ENCODE results near the gene NDUFS3. TPM values are rescaled to one million over a fixed set of nuclear protein-coding genes. Genes with fewer than 3 reads are reported as not detected.

Gene NDUFS3
- total and polyA plus RNA-seq, 2 of the 13 experiments (the other 11 are each of a cell fraction or from before 2014, with no cell fraction given): 151 to 184 TPM

DNA sequence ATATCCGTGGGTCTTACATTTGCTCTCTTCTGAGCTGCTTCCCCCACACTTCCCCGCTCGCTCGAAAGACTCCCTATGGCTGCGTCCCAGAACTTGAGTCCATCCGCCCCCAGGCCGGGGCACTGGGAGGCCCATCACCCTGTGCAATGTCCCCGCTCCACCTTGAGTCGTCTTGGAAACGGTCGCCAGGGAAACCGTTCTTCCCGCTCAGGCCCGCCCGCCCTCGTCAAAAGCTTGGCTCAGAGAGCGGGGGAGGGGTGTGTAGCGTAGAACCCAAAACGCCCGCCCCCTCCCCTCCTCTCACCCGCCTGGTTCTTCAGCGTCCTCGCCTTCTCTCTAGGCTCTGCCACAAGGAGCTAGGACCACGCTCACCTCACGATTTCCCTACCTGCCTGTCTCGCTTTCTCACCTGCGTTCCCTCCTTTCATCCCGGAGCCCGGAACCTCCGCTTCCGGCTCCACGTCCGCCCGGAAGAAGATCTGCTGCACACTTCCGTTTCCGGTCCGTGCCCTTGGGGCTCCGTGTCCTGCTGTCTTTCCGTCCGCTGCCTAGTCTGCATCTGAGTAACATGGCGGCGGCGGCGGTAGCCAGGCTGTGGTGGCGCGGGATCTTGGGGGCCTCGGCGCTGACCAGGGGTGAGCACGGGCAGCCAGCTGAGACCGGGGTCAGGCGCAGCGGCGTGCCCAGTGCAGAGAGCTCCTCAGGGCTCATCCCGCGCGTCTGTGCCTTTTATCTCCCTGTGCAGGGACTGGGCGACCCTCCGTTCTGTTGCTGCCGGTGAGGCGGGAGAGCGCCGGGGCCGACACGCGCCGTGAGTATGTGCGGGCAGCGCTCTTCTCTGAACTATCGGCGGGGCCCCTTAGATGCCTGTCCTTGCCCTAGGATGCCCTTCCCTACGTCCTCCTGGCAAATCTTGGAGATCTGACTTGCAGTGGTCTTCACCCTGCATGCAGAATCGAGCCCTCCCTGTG, at the start of gene NDUFS3, which contains the start of gene KBTBD4 (continued):
- TF ChIP-seq PRMT3 (CRISPR knock-in tag; IDR thresholded peaks at IDR 0.05; ENCODE audit: borderline replicate concordance, low read depth) (0 out of 2 replicates have a peak, but pooled peaks have one; percentile 73), ZEB1 (IDR thresholded peaks at IDR 0.05; ENCODE audit: insufficient replicate concordance, low read depth) (peak; percentile 97), ZNF367 (CRISPR knock-in tag; IDR thresholded peaks at IDR 0.05; ENCODE audit: borderline replicate concordance) (peak; percentile 63; the same call in 1 of the 2 replicates), ZNF569 (CRISPR knock-in tag; IDR thresholded peaks at IDR 0.05; ENCODE audit: borderline replicate concordance) (0 out of 2 replicates have a peak, but pooled peaks have one; percentile 57), ZSCAN30 (CRISPR knock-in tag; IDR thresholded peaks at IDR 0.05) (no peak), ZNF296 (CRISPR knock-in tag; conservative IDR thresholded peaks at IDR 0.05) (no peak), HCFC1 (IDR thresholded peaks at IDR 0.05; ENCODE audit: low read depth, low read length) (peak; percentile 89), ZNF138 (CRISPR knock-in tag; IDR thresholded peaks at IDR 0.05; ENCODE audit: low read depth) (peak; percentile 65; the same call in 1 of the 2 replicates), ZNF781 (CRISPR knock-in tag; IDR thresholded peaks at IDR 0.05; ENCODE audit: borderline replicate concordance, not compliant biosample characterization) (peak; percentile 49), ZNF407 (CRISPR knock-in tag; IDR thresholded peaks at IDR 0.05; ENCODE audit: not compliant biosample characterization) (peak; percentile 70), NCOA2 (CRISPR knock-in tag; IDR thresholded peaks at IDR 0.05) (peak; percentile 68; the same call in 1 of the 2 replicates)
- TF ChIP-seq, protein P1, sequence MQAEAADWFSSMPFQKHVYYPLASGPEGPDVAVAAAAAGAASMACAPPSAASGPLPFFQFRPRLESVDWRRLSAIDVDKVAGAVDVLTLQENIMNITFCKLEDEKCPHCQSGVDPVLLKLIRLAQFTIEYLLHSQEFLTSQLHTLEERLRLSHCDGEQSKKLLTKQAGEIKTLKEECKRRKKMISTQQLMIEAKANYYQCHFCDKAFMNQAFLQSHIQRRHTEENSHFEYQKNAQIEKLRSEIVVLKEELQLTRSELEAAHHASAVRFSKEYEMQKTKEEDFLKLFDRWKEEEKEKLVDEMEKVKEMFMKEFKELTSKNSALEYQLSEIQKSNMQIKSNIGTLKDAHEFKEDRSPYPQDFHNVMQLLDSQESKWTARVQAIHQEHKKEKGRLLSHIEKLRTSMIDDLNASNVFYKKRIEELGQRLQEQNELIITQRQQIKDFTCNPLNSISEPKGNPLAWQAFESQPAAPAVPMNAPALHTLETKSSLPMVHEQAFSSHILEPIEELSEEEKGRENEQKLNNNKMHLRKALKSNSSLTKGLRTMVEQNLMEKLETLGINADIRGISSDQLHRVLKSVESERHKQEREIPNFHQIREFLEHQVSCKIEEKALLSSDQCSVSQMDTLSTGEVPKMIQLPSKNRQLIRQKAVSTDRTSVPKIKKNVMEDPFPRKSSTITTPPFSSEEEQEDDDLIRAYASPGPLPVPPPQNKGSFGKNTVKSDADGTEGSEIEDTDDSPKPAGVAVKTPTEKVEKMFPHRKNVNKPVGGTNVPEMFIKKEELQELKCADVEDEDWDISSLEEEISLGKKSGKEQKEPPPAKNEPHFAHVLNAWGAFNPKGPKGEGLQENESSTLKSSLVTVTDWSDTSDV (CRISPR knock-in tag; IDR thresholded peaks at IDR 0.05): peak; percentile 61; the same call in 1 of the 2 replicates
- TF ChIP-seq, protein P2, sequence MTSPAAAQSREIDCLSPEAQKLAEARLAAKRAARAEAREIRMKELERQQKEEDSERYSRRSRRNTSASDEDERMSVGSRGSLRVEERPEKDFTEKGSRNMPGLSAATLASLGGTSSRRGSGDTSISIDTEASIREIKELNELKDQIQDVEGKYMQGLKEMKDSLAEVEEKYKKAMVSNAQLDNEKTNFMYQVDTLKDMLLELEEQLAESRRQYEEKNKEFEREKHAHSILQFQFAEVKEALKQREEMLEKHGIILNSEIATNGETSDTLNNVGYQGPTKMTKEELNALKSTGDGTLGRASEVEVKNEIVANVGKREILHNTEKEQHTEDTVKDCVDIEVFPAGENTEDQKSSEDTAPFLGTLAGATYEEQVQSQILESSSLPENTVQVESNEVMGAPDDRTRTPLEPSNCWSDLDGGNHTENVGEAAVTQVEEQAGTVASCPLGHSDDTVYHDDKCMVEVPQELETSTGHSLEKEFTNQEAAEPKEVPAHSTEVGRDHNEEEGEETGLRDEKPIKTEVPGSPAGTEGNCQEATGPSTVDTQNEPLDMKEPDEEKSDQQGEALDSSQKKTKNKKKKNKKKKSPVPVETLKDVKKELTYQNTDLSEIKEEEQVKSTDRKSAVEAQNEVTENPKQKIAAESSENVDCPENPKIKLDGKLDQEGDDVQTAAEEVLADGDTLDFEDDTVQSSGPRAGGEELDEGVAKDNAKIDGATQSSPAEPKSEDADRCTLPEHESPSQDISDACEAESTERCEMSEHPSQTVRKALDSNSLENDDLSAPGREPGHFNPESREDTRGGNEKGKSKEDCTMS (CRISPR knock-in tag; conservative IDR thresholded peaks at IDR 0.05): no peak

Data from HepG2 (cell line).